UCSD-AML1 (cell line): ENCODE results near the gene ACSBG1.
A peak's percentile ranks its signal among the peaks of the same experiment; 100 is the strongest.
"Not testable (repeated sequence)": the region's sequence is repeated elsewhere in the genome, so short reads cannot be mapped to it uniquely, and the experiment has no call there.

Experiments
- DNase-seq: peaks from one replicate; lab custom pipeline; 2025; ENCODE audit not compliant: unreplicated experiment; lab: John Stamatoyannopoulos, UW

Gene ACSBG1

GRCh38 chr15:78251136-78251535 is 16.8 kb upstream of the ACSBG1 start:
- no peak for DNase-seq

- no peak for DNase-seq
Observed at GRCh38 chr15:78249131-78249530, 14.8 kb upstream of the ACSBG1 start.

- DNase-seq, result no peak
Observed at GRCh38 chr15:78247911-78248310, 13.5 kb upstream of the ACSBG1 start.

- DNase-seq, result not testable (repeated sequence)
Observed at GRCh38 chr15:78245976-78246620, 11.7 kb upstream of the ACSBG1 start.

GRCh38 chr15:78245392-78245791 is 11.0 kb upstream of the ACSBG1 start:
- not testable (repeated sequence) for DNase-seq

GRCh38 chr15:78244893-78245292 is 10.5 kb upstream of the ACSBG1 start:
- DNase-seq, result no peak

GRCh38 chr15:78244101-78244500 is 9.7 kb upstream of the ACSBG1 start:
- no peak for DNase-seq

- DNase-seq, result no peak
Observed at GRCh38 chr15:78243491-78243941, 9.2 kb upstream of the ACSBG1 start.

- no peak for DNase-seq
Observed at GRCh38 chr15:78243058-78243457, 8.7 kb upstream of the ACSBG1 start.

GRCh38 chr15:78242128-78242527 is 7.8 kb upstream of the ACSBG1 start:
- peak; percentile 21 for DNase-seq

- DNase-seq, result peak; percentile 76
Observed at GRCh38 chr15:78241017-78241416, 6.7 kb upstream of the ACSBG1 start.

- no peak for DNase-seq
Observed at GRCh38 chr15:78239811-78240210, 5.4 kb upstream of the ACSBG1 start.

GRCh38 chr15:78237146-78237545 is 2.8 kb upstream of the ACSBG1 start:
- DNase-seq, result no peak

- no peak for DNase-seq
Observed at GRCh38 chr15:78236491-78236890, 2.1 kb upstream of the ACSBG1 start.

- DNase-seq, result no peak
Observed at GRCh38 chr15:78233496-78233895, 869 bp downstream of the ACSBG1 start.

GRCh38 chr15:78232951-78233350 is 1.4 kb downstream of the ACSBG1 start:
- no peak for DNase-seq

- DNase-seq, result no peak
Observed at GRCh38 chr15:78229431-78230406, 4.6 kb downstream of the ACSBG1 start.

- no peak for DNase-seq
Observed at GRCh38 chr15:78228356-78228996, 5.9 kb downstream of the ACSBG1 start.

- DNase-seq, result no peak
Observed at GRCh38 chr15:78225783-78226541, 8.4 kb downstream of the ACSBG1 start.

- DNase-seq, result no peak
Observed at GRCh38 chr15:78224023-78224411, 10.3 kb downstream of the ACSBG1 start.
